NCI-H446 treated with DMSO at 0.1 percent for 48 hours (cell line): ENCODE data around the gene GOLGA6A.

Experiments used
- DNase-seq: peaks from one replicate; lab custom pipeline; 2025; lab: John Stamatoyannopoulos, UW

Gene GOLGA6A

DNA sequence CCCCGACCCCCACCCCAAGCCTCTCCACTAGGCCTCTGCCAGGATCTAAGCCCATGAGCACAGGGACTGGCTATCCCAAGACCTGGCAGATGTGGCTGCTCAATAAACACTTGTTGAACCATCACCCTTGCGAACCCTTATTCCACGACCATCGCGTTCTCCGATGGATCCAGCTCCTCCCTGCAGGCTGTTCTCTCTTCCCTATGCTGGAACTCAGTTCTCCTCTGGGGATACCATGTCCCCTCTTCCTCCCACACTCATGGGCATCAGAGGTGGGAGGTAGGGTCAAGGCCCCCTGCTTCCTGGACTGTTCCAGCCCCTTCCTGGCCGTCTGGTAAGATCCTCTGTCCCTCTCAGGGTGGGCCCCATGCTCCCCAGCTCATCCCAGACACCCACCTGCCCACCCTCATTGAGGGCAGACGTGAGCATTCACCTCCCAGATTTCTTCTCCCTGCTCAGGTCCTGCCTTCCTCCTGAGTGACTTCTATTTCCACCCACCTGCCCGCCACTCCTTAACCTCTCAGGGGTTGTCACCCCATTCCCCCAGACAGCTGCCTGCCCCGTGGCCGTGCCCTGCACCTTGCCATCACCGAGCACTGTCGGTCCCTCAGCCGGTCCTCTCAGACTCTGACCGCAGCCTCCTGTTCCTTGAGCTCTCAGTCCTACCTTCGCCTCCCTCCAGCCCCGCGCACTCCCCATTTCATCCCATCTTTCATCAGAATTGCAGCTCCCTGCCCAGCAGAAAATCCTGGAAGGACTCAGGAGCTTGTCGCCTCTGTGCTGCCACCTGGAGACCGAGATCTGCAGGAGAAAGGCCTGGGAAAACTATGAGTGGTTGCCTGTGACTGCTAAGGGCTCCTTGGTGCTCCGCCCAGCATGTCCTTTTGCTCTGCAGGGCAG is 45.8 kb downstream of the GOLGA6A start:
- peak; percentile 23 for DNase-seq

DNA sequence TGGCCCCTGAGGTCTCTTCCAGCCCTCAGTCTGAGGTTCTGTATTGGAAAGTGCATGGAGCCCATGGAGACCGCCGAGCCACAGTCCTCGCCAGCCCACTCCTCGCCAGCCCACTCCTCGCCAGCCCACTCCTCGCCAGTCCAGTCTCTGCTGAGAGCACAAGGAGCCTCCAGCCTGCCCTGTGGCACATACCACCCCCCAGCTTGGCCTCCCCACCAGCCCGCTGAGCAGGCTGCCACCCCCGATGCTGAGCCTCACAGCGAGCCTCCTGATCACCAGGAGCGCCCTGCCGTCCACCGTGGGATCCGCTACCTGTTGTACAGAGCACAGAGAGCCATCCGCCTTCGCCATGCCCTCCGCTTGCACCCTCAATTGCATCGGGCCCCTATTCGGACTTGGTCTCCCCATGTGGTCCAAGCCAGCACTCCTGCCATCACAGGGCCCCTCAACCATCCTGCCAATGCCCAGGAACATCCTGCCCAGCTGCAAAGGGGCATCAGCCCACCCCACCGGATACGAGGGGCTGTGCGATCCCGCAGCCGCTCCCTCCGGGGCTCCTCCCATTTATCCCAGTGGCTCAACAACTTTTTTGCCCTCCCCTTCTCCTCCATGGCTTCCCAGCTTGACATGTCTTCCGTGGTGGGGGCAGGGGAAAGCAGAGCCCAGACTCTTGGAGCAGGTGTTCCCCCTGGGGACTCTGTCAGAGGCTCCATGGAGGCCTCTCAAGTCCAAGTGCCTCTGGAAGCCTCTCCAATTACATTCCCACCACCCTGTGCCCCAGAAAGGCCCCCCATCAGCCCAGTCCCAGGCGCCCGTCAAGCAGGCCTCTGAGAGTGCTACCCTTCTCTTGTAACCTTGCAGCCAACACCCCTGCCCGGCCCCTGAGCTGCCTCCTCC is 47.0 kb downstream of the GOLGA6A start:
- no peak for DNase-seq

DNA sequence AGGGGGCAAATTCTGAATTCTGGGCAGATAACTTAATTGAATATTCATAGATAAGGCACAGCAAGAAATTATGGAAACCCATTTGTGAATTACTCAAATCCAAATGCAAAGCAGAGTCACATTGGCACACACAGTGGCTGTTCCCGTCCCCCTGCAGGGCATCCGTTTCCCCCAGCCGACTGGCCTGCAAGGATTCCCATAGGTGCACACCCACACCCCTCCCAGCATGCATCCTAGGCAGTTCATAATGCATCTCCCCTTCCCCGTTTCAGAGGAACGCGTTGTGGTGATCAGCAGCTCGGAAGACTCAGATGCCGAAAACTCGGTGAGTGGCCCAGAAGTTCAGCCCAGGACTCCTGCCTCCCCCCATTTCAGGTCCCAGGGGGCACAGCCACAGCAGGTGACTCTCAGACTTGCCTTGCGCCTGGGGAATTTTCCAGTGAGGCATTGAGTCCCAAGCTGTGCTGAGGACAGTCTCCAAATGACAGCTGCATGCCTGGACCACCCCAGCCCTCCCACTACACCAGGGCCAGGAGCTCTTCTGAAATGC is 48.1 kb downstream of the GOLGA6A start:
- DNase-seq: no peak

DNA sequence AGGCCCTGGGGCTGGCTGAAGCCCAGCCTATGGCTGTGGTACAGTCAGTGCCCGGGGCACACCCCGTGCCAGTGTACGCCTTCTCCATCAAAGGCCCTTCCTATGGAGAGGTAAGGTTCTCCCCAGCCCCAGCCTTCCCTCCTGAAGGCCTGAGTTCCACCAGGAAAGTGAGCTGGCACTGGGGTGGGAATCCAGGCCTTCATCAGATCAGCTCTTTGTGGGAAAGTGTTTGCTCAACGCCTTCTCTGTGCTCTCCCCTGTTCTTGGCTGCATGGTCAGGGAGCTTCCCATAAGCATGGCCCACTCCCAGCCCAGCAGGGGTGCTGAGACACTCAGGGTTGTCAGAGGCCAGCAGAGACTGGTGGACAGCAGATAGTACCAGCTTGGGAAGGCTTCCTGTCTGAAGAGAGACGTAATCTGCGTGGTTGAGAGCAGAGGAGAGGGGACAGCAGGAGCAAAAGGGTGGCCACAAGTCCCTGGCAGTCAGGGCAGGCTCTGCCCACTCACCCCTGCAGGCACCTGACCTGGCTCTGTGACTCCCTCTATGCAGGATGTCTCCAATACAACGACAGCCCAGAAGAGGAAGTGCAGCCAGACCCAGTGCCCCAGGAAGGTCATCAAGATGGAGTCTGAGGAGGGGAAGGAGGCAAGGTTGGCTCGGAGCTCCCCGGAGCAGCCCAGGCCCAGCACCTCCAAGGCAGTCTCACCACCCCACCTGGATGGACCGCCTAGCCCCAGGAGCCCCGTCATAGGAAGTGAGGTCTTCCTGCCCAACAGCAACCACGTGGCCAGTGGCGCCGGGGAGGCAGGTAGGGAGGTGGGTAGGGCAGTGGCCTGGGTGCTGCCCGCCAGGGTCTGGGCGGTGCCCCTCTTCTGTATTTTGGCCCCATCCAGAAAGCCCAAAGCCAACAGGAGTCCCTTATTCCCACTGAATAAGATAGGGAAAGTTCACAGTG is 49.5 kb downstream of the GOLGA6A start:
- no peak for DNase-seq

DNA sequence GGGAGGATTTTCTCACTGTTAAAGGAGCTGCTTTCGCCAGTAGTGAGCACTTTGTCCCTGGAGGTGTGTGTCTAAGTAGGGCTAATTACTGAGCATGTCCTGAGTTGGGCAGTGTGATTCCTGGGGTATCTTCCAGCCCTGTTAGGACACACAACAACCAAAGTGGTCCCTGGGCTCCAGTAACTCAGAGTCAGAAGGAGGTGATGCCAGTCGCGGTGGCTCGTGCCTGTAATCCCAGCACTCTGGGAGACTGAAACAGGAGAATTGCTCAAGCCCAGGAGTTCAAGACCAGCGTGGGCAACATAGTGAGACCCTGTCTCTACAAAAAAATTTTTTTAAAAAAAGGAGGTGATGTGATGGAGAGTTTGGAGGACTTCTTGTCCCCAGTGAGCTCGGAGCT is 50.3 kb downstream of the GOLGA6A start:
- no peak for DNase-seq

DNA sequence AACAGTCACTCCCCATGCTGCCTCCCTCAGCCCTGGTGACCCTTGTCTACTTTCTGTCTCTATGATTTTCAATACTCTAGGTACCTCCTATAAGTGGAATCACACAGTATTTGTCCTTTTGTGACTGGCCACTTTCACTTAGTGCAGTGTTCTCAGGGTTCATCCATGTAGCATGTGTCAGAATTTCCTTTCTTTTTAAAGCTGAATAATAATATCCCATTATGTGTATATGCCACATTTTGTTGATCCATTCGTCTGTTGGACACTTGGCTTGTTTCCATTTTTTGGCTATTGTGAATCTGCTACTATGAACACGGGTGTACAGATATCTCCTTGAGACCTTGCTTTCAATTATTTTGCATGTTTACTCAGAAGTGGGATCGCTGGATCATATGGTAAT is 53.7 kb downstream of the GOLGA6A start:
- no peak for DNase-seq

DNA sequence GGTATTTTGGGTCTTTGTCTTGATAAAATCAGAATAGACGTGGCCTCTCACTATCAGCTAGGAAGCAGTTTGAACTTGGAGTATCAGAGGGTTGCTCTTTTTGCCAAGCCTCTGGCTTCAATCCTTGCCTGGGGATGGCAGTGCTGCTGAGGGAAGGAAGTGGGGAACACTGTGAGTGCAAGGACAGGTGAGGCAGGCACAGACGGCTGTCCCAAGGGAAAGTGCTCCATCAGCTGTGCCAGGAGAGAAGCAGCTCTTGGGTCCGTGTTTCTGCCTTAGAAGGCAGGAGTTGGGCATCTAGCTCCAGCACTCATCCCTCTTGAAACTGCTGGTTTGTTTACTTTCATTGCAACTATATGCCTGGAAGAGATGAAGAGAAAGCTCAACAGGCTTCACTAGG is 54.7 kb downstream of the GOLGA6A start:
- DNase-seq: no peak

DNA sequence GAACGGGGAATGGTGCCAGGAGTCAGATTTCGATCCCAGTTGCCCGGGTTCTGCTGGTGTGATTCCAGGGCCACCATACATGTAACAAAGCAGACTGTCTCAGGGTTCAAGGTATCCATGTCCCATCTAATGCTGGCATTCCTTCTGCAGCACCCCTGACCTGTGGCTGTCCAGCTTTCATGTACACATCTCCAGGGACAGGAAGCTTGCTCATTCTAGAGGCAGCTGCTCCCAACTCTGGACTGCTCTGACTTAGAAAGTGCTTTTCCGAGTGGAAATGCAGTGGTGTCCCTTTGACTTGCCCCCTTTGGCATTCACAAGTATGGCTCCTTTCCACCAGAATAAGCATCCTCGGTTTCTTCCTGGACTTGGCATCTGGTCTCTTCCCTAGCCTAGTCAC is 56.9 kb downstream of the GOLGA6A start:
- no peak for DNase-seq

DNA sequence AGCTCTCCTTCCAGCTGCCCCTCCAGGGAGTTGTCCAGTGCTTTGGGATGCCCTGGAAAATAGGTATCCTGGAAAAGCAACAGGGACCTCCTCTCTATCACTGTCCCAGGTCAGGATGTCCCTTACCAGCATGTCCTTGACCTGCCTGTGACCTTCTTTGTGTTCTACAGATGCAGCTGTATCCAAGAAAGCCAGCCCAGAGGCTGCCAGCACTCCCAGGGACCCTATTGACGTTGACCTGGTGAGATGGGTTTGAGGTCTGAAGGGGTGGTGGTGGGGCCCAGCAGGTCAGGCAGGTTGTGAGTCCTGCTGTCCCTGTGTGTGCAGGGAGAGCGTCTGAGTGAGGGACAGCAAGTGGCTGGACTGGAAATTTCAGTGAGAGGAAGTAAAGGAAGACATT is 57.7 kb downstream of the GOLGA6A start:
- DNase-seq: no peak

DNA sequence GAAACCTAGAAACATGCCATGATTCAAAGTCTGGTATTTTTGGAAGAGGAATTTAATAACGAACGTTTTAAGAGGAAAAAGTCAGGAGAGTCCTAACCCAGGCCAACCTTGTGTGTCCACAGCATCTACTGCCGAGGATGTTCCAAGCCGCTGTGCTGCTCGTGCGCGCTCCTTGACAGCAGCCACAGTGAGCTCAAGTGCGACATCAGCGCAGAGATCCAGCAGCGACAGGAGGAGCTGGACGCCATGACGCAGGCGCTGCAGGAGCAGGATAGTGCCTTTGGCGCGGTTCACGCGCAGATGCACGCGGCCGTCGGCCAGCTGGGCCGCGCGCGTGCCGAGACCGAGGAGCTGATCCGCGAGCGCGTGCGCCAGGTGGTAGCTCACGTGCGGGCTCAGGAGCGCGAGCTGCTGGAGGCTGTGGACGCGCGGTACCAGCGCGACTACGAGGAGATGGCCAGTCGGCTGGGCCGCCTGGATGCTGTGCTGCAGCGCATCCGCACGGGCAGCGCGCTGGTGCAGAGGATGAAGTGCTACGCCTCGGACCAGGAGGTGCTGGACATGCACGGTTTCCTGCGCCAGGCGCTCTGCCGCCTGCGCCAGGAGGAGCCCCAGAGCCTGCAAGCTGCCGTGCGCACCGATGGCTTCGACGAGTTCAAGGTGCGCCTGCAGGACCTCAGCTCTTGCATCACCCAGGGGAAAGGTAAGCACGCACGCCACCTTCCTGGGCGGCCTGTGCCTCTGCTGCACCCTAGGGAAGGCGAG is 59.5 kb downstream of the GOLGA6A start:
- DNase-seq: no peak
